Hindlimb muscle (tissue), 1 donor: ENCODE results near the gene DNM1L. TPM values are rescaled to one million over a fixed set of nuclear protein-coding genes. Genes with fewer than 3 reads are reported as not detected.

Experiments
- DNase-seq: peaks from one replicate; pipeline ENCODE4 v3.0.0-alpha.2; 2013
- polyA plus RNA-seq: library from polyadenylated mRNA; unstranded; fragments of 120-200 nt; gene quantifications from one replicate; pipeline ENCODE4 v1.2.1, GENCODE V29; 2013; ENCODE audit not compliant: insufficient read length

Gene DNM1L
- polyA plus RNA-seq, 1 donor = 68.0 TPM

DNA sequence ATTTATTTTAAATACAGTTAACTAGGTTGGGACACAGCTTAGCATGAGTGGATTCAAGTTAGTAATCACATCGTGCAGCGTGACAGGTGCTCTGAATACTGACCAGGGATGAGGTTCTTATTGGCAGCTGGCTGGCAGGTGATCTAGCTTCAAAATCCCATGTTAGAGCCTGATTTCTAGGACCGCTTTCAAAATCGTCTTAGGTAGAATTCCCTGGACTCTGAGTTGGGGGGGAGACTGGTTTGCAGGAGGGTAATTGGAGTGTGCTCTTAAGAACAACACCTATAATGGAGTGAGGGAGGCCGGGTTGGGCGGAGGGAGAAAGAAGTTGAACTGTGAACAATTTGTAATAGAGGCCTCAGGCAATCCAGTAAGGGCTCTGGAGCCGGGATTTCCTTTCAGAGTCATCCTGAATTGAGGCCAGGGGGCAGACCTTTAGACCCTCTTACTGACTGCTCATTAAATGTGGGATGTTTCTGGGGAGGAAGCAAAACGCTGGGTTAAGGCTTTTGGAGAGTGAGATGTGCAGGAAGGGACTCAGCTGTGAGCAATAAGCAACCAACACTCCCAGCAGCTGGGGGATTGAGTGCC is 77.5 kb downstream of the DNM1L start:
- no peak for DNase-seq

GRCh38 chr12:32757157-32757556 is 78.1 kb downstream of the DNM1L start:
- DNase-seq = no peak

DNA sequence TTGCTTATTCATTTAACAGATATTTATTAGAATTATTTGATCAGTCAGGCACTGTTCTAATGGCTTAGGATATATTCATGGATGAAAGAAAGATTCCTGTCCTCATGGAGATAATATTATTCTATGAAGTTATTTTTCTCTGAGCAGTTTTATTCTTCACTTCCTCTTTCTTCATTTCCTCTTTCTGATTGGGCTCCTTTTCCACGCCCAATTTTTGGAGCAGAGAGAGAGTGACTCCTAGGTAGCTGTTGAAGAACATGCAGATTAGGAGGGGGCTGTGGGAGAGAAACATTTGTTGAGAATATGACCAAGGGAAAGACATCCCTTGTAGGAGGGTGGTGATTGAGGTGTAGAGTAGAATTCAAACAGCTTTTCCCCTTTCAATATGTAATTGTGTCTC is 82.6 kb downstream of the DNM1L start:
- DNase-seq = no peak

- DNase-seq = no peak
Observed at GRCh38 chr12:32765906-32766305, 86.8 kb downstream of the DNM1L start.

DNA sequence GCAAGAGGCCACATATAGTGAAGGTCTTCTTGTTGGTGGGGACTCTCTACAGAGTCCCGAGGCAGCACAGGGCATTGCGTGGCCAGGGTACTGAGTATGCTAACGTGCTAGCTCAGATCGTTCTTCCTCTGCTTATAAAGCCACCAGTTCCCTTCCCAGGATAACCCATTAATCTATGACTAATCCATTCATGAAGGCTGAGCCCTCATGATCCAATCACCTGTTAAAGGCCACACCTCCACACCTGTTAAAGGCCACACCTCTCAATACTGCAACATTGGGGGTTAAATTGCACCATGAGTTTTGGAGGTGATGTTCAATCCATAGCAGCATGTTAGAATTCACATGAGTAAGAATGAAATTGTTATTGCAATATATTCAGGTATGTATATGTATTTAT is 89.4 kb downstream of the DNM1L start:
- DNase-seq = no peak

- no peak for DNase-seq
Observed at GRCh38 chr12:32770141-32770540, 91.0 kb downstream of the DNM1L start.

DNA sequence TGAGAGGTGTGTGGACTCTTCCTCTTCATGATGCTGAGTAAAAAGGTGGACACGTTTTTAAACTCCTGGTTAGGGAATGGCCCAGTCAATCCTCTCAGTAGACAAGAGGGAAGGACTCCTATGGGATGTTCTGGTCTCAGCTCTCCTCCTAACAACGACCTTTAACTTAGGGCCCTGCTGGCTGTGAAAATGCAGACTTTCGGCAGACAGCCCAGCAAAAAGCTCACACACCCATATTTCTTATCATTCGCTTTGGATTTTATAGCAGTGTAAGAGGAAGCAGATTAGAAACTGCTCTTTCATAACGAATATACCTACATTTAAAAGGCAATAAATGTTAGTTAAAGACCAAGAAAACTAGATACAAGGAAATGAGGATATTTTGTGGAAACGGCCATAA is 94.6 kb downstream of the DNM1L start:
- DNase-seq = no peak

GRCh38 chr12:32776258-32776657 is 97.2 kb downstream of the DNM1L start:
- DNase-seq = no peak

DNA sequence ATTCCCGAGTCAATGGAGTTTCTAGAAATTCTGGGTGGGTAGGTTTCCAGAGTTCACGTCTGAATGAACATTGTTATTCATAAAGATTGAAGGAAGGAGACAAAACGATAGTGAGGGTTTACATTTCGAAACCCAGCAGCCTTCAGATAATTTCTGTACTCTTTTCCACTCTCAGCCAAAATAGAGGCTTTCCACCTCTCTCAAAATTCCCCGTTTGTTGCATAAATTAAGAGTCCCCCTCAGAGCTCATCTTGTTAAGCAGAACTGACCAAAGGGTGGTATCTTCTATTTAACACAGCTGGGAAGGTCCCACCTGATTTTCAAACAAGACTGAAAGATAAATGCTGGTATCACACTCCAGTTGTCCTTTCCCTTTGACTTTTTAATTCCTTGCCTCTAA is 98.1 kb downstream of the DNM1L start:
- no peak for DNase-seq

GRCh38 chr12:32777691-32778175 is 98.6 kb downstream of the DNM1L start:
- no peak for DNase-seq

- DNase-seq = no peak
Observed at GRCh38 chr12:32780071-32780470, 101.0 kb downstream of the DNM1L start.

GRCh38 chr12:32783029-32783428 is 103.9 kb downstream of the DNM1L start:
- no peak for DNase-seq

DNA sequence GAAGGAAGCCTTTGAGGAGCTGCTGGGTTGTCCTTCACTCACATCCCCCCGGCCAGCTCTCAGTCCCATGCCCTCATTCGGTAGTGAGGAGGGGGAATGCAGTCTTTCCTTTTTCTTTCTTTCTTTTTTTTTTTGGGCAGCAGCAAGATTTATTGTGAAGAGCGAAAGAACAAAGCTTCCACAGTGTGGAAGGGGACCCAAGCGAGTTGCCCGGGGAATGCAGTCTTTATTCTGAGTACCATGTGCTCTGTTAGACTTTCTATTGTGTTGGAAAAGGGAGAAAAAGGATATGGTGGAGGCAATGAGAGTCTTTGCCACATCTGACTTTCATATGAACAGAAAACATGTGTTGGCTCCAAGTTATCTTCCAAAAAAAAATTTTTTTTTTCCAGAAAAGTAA is 106.5 kb downstream of the DNM1L start:
- DNase-seq = no peak

GRCh38 chr12:32788405-32788804 is 109.3 kb downstream of the DNM1L start:
- DNase-seq = no peak

DNA sequence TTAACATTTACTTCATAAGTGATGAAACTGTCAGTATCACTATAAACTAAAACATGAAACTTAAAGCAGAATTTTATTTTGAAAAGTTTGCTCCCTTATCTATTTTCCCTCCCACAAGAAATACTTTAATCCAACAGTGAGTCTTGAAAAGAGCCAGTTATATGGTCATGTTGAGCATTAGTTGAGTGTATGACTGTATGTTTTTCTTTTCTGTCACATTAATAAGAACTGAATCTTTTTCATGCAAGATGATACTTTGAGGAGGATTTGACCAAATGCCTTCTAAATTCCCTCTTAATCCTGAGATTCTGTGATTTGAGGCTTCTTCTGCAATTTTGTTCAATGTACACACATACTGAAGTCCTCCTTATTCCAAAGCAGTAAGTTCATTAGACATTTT is 110.3 kb downstream of the DNM1L start:
- DNase-seq = no peak

- no peak for DNase-seq
Observed at GRCh38 chr12:32789916-32790315, 110.8 kb downstream of the DNM1L start.

DNA sequence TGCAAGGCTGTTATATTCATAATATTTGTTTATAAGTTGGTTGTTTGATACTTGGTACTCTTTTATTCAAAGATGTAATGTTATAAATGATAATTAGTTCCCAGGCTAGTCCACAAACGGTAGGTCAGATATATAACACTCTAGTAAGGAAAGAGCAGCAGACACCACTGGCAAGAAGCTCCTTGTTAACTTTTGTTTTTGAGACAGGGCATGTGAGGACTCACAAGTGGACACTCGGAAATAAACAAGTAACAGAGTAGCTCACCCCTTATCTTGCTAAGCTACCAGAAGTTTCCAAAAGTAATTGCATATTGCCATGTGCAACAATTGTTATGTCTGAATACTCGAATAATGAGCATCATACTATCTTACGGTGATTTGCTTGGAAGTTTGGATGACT is 115.2 kb downstream of the DNM1L start:
- no peak for DNase-seq

Other genes with a start within 250 kb of the DNM1L start
- 25.4 TPM for gene YARS2, start 76.6 kb downstream of the DNM1L start, polyA plus RNA-seq
- gene PKP2, start 217.5 kb downstream of the DNM1L start, polyA plus RNA-seq = 6.1 TPM